Measurements from ENCODE around the gene GINS1. TPM values are rescaled to one million over a fixed set of nuclear protein-coding genes. Genes with fewer than 3 reads are reported as not detected.
A peak's percentile ranks its signal among the peaks of the same experiment; 100 is the strongest.

The GINS1 gene
- total RNA-seq, 1 donor from 2014 or later: 0.46 TPM

DNA sequence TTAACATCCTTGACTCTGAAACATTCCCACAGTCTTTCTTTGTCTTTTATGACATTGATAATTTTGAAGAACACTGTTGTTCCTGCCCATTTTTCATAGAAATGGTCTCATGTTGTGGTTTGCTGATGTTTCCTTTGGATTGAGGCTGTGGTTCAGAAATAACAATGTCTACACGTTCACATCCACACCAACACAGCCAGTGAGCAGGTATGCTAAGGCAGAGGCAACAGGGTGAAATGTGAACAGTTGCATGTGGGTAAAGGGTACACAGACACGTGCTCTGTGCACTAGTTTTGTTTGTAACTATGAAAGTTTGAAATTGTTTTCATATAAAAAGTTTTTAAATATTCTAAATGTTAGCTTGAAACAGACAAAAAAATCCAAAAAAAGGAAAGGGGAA is 78.4 kb downstream of the GINS1 start:
- no peak for DNase-seq
- ATAC-seq (ENCODE audit: poor library complexity): no peak
- intact Hi-C loops (cut with DNase I): no loop called here

DNA sequence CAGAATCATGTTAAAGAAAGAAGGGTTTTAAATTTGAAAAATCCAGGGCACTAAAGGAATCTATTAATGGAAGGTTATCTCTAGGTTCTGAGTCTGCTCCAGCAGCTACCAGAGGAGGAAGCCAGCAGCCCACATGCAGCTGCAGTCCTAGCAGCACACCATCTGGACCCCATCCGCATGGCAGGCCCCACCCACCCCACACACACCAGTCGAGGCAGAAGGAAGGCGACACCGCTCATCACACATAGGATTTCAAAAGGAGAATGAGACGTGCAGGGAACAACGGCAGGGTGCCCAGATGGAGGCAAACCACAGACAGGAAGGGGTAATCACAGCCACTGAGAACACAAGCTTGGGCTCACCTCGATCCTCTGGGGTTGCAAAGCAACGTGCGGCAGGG is 78.9 kb downstream of the GINS1 start:
- peak; percentile 76 for ATAC-seq (ENCODE audit: poor library complexity)
- peak; percentile 58 for DNase-seq
- intact Hi-C loops (cut with DNase I): no loop called here

DNA sequence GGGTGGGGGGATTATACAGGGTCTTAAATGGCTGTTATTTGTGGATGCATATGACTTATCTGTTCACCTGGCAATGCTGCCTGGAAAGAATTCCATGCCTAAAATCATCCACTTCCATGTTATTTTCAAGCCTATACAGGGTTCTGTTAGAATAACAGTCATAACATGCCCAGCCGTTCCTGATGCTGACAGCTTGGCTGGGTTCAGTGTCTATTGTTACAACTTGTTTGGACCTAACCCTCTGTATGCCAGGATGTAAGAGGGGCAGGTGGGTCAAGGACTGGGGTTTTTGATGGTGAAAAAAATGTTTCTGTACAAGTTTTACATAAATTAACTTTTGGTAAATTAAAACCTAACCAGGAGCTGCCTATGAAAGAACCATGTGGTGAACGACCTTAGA is 79.8 kb downstream of the GINS1 start:
- intact Hi-C loops (cut with DNase I): no loop called here
- DNase-seq: no peak
- ATAC-seq (ENCODE audit: poor library complexity): no peak

DNA sequence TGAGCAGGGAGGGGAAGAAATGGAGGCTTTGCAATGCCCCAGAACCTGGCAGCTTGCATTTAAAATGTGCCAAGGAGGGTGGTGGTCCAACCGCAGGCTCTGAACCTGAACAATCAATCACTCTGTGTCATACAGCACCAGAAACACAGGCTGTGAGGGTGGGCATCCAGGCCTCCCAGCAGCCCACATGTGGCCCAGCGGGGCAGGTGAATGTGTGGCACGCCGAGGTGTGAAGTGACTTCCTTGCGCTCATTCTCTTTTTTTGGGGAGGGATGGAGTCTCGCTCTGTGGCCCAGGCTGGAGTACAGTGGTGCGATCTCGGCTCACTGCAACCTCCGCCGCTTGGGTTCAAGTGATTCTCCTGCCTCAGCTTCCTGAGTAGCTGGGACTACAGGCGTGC is 80.5 kb downstream of the GINS1 start:
- intact Hi-C loops (cut with DNase I): no loop called here
- DNase-seq (no peak), ATAC-seq (ENCODE audit: poor library complexity) (no peak)

DNA sequence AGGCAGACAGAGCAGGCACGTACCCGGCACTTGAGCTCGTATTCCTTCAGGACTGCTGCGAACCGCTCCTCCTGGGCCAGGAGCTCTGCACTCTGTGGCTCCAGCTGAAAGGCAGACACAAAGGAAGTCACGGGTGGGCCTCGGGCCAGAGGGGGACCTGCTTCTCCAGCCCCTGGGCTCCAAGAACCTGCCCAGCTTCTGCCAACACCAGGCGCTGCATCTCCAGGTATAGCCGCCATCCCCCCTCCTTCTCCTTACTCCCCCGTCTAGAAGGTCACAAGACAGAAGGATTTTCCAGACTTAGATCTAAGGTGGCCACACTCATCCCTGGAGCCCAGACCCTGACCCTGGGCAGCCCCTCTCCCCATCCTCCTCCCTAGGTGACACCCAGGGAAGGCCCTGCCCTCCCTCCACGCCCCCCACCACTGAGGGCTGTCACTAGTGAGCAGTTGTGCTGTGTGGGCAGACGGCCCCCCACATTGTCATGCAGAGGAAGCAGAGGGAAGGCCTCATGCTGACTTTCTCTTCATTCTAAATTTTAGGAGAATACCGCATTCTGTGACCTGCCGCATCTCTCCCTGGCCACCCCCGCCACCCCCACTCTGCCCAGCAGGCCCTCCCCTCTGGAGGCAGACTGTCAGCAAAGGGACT is 81.9 kb downstream of the GINS1 start:
- no peak for DNase-seq
- intact Hi-C loops (cut with DNase I): no loop called here
- no peak for ATAC-seq (ENCODE audit: poor library complexity)

DNA sequence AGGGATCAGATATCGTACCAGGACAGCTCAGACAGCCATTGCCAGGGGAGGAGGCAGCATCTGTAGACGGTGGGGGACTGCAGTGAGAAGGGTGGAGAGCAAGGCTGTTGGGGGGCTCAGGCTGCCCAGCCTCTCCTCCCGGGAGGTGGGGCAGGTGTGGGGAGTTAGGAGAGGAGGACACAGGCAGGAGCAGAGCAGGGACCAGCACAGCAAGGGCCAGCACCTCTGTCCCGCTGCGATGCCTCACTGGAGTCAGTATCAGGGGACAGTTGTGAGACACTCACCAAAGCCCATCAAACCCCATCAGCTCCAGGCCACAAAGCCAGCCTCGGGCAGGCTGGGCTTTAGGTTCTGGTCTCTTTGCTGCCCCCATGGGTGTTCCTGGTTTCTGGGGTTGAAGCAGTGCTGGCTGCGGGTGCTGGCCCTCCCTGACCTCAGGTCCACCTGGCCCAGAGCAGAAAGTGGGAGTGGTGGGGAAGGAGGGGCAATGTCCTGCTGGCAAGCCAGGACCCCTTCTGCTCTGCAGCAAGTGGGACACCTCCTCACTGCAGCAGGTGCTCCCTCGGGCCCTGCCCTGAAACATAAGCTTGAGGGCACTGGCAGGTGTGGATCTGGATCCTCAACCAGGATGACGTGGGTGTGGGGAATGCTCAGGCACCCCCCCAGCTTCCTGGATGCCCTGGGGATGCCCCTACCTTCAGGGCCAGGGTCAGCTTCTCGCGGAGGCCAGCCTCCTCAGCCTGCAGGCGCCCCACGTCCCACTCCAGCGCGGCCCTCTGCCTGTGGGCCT is 83.4 kb downstream of the GINS1 start:
- DNase-seq (no peak), ATAC-seq (ENCODE audit: poor library complexity) (no peak)
- intact Hi-C loops (cut with DNase I): no loop called here

DNA sequence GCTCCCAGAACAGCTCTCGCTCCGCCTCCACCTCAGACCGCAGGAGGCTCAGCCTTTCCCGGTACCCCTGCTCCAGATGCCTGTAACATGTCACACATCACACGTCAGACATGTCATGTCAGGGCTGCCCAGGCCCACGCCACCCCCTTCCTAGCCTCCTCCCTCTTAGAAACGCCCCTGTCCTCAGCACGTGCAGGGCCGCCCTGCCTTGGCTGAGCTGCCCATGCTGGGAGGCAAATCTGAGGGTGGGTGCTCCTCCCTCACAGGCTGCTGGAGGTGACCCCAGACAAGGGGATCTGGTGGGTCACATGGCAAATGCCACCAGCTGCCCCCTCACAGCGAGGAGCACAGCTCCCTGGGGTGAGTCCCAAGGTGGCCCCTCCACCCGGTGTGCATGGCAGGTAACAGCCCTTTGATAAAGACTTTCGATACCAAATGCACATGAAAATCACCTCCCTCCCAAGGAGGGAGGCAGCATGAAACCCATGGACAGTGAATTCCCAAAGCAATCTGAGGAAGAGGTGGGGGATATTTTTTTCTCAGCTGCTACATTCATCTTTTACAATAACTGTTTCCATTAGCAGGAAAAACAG is 84.1 kb downstream of the GINS1 start:
- ATAC-seq (ENCODE audit: poor library complexity): no peak
- intact Hi-C loops (cut with DNase I): no loop called here
- DNase-seq: no peak

DNA sequence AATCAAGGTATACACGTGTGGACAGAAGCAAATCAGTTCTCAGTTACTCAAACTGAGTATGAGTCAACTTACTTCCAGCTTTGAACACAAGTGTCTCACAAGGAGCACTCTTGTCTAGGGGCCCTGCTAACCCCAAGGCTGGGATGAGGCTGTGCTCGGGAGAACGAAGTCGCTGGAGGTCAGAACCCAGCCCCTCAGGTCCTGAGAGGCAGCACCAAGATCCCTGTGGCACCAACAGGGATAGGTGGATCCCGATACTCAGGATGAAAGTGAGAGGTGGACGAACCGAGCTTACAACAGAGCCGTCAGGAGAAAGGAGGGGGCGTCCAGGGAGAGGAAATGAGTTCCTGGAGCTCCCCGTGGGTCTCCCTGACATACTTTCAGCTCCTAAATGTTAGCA is 85.7 kb downstream of the GINS1 start:
- ATAC-seq (ENCODE audit: poor library complexity): no peak
- no peak for DNase-seq
- intact Hi-C loops (cut with DNase I): no loop called here

DNA sequence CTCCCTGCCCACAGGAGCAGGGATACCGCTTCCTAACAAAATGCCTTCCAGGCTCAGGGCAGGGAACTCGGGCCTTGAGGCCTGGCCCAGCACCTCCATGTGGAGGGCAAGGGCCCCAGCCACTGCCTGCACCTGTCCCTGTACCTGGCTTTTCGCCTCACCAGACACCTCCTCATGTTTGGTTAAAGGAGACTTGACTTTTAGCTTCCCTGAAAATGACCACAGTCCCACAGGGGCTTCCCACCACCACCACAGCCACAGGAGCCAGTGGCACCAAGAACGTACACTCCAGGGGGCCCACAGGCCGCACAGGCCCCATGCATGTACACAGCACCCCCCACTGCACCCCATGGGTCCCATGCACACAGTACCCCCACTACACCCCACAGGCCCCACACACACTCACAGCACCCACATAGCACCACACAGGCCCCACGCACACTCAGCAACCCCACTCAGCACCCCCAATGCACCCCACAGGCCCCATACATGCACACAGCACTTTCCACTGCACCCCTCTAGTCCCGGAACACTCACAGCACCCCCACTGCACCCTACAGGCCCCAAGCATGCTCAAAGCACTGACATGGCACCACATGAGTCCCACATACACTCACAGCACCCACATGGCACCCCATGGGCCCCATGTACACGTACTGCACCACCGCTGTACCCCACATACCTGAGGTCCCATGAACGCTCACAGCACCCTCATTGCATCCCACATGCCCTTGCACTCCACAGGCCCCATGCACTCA is 86.5 kb downstream of the GINS1 start:
- ATAC-seq (ENCODE audit: poor library complexity) (no peak), DNase-seq (no peak)
- intact Hi-C loops (cut with DNase I): no loop called here

DNA sequence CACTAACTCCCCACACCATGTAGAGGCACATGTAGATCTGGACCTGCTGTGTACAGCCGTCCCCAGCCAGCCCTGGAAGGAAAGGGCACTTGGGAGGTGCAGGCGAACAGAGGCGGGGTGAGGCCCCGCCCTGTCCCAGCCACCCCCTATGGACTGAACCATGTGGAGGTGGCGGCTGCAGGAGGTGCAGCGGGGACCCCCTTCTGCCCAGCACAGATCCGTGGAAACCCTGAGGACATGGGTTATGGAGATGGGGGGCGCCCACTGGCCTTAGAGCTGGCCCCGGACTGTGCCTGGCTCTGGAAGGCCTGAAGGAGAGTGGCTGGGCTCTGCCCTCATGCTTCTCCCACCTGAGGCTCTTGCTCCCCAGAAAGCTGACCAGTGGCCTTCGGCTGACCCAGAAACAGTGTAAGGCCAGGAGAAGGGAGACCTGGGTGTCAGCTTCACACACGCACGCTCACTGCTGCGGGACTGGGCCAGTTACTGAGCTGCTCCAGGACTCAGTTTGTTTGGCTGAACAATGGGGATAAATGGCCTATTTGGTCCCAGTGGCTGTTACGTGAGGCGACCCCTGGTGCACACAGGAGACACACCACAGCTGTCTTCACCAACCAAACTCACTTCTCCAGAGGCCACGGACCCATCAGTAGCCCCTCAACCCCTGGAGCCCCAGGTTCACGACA is 87.2 kb downstream of the GINS1 start:
- ATAC-seq (ENCODE audit: poor library complexity): no peak
- no peak for DNase-seq
- intact Hi-C loops (cut with DNase I): no loop called here

DNA sequence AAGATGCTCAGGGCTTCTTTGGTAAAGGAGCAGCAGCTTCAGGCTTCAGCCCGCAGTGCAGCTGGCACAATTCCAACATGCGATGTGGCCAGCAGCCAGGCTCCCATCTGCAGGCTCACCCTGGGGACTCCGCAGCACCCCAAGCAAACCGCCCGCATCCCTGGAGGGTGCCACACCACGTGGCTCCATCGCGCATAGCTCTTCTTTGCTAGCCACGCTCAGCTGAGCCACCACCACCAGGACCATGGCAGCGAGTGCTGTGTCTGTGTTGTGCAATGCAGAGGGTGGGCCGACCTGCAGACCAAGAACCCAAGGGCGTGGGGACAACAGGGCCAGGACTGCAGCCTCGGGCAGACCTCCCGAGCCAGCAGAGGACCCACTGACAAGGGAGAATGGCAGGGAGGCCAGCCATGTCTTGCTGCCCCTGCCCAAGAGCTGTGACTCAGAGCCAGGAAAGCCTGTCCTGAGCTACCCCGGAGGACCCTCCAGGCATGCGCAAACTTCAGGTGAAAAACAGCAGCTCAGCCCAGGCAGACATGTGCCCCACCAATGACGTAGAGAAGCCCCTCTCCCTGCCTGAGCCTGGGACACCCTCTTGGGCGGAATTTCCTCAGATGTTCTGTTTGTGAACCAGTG is 87.8 kb downstream of the GINS1 start:
- no peak for ATAC-seq (ENCODE audit: poor library complexity)
- intact Hi-C loops (cut with DNase I): no loop called here
- DNase-seq: no peak

DNA sequence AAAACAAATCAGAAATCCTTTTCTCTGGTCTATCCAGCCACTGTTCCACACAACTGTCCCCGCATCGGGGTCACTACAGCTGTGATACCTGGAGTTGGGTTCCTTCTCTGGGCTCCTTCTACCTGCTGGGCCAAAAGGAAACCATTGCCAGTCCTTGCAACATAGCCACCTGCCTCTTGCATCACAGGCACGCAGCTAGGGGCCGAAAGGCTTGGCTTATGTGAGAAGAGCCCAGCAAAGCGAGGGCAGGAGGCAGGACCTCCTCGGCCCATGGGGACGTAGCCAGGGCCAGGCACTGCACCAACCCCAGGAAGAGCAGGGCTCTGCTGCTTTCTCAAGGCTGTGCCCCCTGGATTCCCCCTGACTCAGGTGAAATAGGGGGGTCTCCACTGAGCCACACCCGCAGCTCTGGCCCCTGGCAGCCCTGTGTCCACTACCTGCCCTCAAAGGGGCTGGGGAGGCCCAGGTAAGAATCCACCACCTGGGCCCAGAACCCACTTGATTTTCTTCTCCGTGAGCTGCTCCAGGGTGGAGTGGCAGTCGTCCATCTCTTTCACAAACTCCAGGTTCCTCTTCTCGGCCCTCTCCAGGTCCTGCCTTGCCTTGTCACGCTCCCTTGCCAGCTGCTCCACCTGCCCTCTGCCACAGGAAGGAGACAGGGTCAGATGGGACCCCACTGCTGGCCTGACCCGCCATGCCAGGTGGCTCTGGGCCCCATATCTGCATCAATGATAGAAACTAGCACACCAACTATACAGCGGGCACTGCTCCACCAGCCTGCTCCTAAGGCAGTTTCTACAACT is 88.9 kb downstream of the GINS1 start:
- ATAC-seq (ENCODE audit: poor library complexity) (no peak), DNase-seq (no peak)
- intact Hi-C loops (cut with DNase I): no loop called here

DNA sequence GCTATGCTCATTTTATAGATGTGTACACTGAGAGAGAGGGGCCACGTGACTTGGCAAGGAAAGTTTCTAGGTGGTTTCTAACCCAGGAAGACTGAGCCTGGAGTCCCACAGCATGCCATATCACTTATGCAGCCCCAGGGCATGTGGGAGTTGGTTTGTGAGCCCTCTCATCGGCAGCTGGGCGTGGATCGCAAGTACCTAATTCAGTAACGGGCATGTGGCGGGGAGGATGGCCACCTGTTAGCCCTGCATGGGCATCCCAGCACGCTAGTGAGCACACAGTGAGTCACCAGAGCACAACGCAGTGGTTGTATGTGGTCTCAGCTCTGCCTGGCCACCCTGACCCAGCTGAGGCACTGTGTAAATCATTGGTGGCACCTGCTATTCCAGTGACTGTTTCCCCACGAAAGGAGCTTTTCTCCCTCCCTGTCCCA is 89.5 kb downstream of the GINS1 start:
- ATAC-seq (ENCODE audit: poor library complexity): no peak
- intact Hi-C loops (cut with DNase I): no loop called here
- no peak for DNase-seq

DNA sequence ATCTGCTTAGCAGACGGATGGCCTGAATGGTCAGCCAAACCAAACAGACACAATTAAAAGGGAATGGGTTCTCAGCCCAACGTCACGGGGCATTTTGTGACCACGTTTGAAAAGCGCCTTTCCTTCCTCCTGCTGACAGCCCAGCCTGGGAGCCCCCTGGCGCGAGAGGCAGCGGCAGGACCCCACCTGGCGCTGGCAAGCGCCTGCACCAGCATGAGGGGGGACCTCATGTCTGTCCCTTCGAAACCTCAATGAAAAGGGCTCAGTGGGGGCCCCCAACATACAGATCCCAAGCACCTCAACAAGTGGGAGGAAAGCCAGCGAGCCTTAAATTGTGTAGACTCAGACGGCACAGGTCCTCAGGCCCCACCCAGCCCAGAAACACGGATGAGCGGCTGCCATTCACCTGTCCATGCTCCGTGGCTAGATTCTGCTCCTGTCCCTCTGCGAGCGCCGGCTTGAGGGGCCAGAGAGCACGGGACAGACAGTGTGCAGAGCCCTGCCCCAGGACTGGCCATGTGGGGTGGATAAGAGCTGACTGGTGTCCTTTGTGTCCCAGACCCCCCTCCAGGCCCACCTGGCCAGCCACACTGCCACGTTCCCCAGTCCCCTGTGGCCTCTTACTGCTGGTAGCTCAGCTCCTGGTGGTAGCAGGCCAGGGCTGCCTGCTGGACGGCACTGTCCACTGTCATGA is 90.3 kb downstream of the GINS1 start:
- intact Hi-C loops (cut with DNase I): no loop called here
- no peak for ATAC-seq (ENCODE audit: poor library complexity)
- DNase-seq: no peak
